ENCODE results near the gene GOLT1B.
A peak's percentile ranks its signal among the peaks of the same experiment; 100 is the strongest.
"Not testable (repeated sequence)": the region's sequence is repeated elsewhere in the genome, so short reads cannot be mapped to it uniquely, and the experiment has no call there.

The GOLT1B gene, protein sequence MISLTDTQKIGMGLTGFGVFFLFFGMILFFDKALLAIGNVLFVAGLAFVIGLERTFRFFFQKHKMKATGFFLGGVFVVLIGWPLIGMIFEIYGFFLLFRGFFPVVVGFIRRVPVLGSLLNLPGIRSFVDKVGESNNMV

DNA sequence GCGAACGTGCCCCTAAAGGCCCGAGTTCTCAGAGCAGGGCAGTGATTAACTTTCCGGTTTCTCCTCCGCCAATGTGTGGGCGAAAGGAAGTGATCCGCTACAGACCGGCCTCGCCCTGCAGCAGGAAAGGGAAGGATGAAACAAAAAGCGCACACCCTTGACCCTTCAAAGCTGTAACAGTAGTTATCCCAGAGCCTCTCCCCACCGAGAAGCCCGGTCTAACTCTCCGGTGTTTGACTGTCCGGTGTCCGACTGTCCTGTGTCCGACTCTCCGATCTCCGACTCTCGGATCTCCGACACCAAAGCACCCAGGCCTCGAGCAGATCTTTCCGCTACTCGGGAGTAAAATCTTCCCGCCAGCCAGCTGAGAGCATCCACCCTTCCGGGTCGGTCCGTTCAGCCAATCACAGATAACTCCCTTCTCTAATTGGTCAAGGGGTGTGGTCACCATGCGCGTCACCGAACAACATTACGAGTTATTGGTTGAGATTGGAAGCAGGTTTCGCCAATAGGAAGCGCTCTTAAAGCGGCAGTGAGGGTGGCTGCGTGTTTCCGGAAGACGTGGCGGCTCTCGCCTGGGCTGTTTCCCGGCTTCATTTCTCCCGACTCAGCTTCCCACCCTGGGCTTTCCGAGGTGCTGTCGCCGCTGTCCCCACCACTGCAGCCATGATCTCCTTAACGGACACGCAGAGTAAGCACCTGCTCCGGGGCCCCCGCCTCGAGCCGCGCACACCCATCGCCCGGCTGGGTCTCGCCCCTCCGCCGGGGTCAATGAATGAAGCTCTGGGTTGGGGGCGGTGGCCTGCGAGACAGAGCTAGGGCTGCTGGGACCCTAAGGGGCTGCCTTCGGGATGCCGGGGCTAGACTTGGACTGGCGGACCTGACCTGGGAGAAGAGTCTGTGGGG is at the start of gene GOLT1B, which contains the start of gene RECQL:
GOLT1B (plus strand) TSS at position 532 of the 906 bp plus-strand sequence; CDS start at position 667, 135 bp downstream.
RECQL (minus strand) TSS at position 378 of the 906 bp plus-strand sequence. CDS start 2,065 bp downstream, outside the sequence.
- DNase-seq (ENCODE audit: low read depth): peak; percentile 86

- DNase-seq (ENCODE audit: low read depth): no peak
Observed at GRCh38 chr12:21453312-21453852, 48.2 kb upstream of the GOLT1B start.

DNA sequence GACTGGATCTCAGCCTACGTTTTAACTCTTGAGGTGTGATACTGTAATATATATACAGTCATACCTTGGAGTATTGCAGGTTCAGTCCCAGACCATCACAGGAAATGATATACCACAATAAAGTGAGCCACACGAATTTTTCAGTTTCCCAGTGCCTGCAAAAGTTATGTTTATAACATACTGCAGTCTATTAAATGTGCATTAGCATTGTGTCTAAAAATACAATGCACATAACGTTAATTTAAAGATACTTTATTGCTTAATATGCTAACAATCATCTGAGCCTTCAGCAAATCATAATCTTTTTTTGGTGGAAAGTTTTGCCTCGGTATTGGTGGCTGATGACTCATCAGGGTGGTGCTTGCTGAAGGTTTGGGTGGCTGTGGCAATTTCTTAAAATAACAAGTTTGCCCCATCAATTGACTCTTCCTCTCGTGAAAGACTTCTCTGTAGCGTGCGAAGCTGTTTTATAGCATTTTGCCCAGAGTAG is 45.3 kb upstream of the GOLT1B start:
- peak; percentile 45 for DNase-seq (ENCODE audit: low read depth)

DNA sequence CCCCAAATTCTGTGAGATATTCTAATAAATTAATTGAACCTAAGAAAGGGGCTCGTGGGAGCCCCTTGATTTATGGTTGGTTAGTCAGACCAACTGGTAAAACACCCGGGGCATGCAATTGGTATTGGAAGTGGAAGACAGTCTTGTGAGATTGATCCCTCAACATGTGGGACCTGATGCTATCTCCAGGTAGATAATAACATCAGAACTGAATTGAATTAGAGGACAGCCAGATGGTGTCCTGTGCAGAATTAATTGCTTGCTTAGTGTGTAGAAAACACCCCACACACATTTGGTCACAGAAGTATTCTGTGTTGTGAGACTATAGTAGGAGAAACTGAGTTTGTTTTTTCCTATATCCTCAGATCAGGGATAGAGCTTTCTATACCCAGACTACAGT is 42.1 kb upstream of the GOLT1B start:
- DNase-seq (ENCODE audit: low read depth): no peak

GRCh38 chr12:21467334-21467733 is 34.3 kb upstream of the GOLT1B start:
- DNase-seq (ENCODE audit: low read depth): not testable (repeated sequence)

DNA sequence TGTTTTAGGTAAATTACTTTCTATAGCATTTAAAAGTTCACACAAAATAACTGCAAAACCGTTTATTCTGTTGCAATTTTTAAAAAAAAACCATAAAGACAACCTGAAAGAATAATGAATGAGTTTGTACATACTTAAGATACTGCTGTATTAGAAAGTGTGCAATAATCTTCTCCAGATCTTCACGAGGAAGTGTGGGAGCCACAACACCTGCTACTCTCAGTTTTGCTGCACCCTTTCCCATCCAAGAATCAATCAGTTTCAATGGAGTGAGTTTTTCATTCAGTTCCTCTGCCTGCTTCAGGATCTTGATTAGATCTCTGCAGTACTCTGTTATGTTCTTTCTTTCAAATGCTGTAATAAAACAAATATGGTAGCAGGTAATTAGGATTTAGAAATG is 30.3 kb upstream of the GOLT1B start:
- no peak for DNase-seq (ENCODE audit: low read depth)

GRCh38 chr12:21472197-21472823 is 29.3 kb upstream of the GOLT1B start:
- DNase-seq (ENCODE audit: low read depth): no peak

- DNase-seq (ENCODE audit: low read depth): no peak
Observed at GRCh38 chr12:21475552-21475951, 26.0 kb upstream of the GOLT1B start.

DNA sequence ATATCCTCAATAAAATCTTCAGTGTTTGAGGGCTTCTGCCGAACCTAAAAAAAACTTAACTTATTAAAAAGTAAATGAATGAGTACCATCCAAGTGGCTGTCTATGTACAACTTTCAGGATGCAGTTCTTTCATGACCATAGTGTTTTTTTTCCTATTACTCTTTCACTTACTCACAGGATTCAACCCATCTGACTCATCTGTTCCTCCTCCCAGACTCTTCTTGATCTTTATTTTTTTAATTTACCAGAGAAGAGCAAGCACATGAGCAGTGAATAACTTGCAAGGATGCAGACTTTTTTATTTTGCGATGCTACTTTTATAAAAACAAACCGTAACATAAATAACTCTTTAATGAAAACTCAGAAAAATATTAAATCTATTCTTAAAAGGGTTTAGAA is 24.6 kb upstream of the GOLT1B start:
- no peak for DNase-seq (ENCODE audit: low read depth)

- DNase-seq (ENCODE audit: low read depth): no peak
Observed at GRCh38 chr12:21478756-21479455, 22.7 kb upstream of the GOLT1B start.

DNA sequence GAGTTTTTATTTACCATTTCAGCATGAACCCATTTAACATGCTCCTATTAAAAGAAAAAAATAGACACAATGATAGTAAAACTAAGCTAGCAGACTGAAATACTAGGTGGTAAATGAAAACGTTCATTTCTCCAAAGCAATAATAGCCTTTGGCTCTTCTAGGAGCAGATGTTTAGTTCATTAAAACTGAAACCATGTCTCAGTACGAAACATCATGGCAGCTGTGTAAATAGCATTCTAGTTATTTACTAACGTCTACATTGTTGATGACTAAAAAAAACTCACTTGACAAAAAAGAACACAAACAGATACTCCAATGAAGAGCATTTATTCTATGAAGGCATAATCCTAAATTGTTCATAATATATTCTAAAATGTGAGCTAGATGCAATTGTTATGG is 18.1 kb upstream of the GOLT1B start:
- no peak for DNase-seq (ENCODE audit: low read depth)

GRCh38 chr12:21485998-21486397 is 15.6 kb upstream of the GOLT1B start:
- DNase-seq (ENCODE audit: low read depth): no peak

GRCh38 chr12:21499765-21500164 is 1.8 kb upstream of the GOLT1B start:
- no peak for DNase-seq (ENCODE audit: low read depth)

- no peak for DNase-seq (ENCODE audit: low read depth)
Observed at GRCh38 chr12:21500786-21501257, 767 bp upstream of the GOLT1B start.

- DNase-seq (ENCODE audit: low read depth): peak; percentile 23
Observed at GRCh38 chr12:21502164-21502496, 541 bp downstream of the GOLT1B start.

GRCh38 chr12:21502872-21503271 is 1.3 kb downstream of the GOLT1B start:
- no peak for DNase-seq (ENCODE audit: low read depth)

GRCh38 chr12:21505888-21506287 is 4.3 kb downstream of the GOLT1B start:
- no peak for DNase-seq (ENCODE audit: low read depth)

DNA sequence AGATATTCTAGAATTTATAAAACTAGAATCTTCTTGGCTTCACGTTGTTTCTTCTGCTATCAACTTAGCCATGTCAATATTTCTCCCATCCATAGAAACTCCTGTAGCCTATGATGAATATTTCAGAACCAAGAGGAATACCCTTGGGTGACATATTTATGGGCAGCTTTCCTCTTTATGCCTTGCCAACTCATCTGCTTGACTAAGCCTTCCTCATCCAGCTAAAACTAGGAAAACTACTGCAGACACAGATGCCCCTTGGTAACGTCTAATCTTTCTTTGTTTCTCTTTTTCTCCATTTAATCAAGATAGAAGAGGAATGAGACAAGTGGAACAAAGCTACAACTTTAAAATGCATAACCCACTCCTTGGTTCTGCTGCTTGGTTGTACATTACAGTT is 6.3 kb downstream of the GOLT1B start:
- no peak for DNase-seq (ENCODE audit: low read depth)

DNA sequence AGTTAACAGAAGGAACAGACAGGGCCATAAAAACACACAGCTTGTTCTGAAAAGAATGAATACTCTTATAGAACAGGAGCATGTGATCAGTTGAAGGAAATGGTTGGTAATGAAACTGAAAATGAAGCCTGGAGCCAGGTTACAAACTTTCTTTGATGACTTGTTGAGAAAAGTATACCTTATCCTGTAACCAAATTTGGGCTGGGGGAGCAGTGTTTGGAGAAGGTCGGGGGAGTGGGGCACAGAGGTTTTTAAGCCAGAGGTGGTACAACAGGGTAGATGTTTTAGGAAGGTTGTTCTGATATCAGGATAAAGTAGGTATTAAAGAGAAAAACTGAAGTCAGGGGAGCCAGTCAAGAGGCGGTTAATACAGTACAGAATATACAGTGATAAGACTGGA is 8.2 kb downstream of the GOLT1B start:
- DNase-seq (ENCODE audit: low read depth): no peak

DNA sequence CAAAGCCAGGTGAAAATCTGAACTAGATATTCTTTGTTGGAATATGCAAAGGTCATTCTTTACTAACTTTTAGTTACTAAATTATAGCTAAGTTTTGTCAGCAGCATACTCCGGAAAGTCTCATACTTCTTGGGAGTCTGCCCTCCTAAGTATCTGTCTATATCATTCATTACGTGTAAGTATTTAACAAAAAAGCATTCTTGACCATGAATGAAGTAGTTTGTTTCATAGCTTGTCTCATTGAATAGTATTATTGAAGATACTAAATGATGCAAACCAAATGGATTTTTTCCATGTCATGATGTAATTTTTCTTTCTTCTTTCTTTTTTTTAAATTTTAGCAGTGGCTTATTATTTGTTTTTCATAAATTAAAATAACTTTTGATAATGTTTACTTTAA is 14.7 kb downstream of the GOLT1B start:
- no peak for DNase-seq (ENCODE audit: low read depth)

GRCh38 chr12:21518451-21518850 is 16.9 kb downstream of the GOLT1B start:
- no peak for DNase-seq (ENCODE audit: low read depth)

GRCh38 chr12:21521541-21521940 is 20.0 kb downstream of the GOLT1B start:
- DNase-seq (ENCODE audit: low read depth): no peak

Measured in activated T-cell treated with anti-CD3 and anti-CD28 coated beads for 24 hours (primary cell).